Measurements from ENCODE around the gene IQSEC1.

DNA sequence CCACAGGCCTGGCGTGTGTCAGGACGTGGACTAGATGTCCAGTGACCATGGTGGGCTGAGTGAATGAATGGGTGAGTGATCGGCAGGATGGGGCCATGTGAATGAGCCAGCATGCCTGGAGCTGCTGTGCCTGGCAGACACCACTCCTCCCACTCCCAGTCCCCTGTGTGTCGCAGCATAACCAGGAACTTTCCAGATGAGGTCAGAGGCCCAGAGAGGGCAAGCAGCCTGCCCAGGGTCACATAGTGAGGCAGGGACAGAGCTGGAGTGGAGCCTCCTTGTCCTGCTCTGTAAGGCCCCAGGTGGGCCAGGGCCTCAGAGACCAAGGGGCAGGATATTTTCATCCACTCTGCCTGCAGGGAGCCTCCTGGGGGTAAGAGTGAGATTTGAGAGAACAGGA, 6.4 kb downstream of the IQSEC1 start:
- TF ChIP-seq CTCF (IDR thresholded peaks at IDR 0.05 in 2 of 3, conservative IDR thresholded peaks at IDR 0.05 in 1 of 3; ENCODE audit: borderline replicate concordance in 1 of 3, insufficient read depth in 1 of 3, low read depth in 2 of 3, low read length in 2 of 3): no peak
- TF ChIP-seq JUND (IDR thresholded peaks at IDR 0.05): no peak
- no peak for TF ChIP-seq POLR2A (IDR thresholded peaks at IDR 0.05; ENCODE audit: borderline replicate concordance, extremely low read depth, insufficient read depth, insufficient read length)
- no peak for TF ChIP-seq RAD21 (IDR thresholded peaks at IDR 0.05; ENCODE audit: low read depth)
- TF ChIP-seq EGR1 (IDR thresholded peaks at IDR 0.05; ENCODE audit: low read depth): no peak
- no peak for TF ChIP-seq POLR2AphosphoS5 (IDR thresholded peaks at IDR 0.05; ENCODE audit: low read depth, low read length)
- no peak for TF ChIP-seq CEBPB (IDR thresholded peaks at IDR 0.05; ENCODE audit: low read depth)
- TF ChIP-seq EZH2 (IDR thresholded peaks at IDR 0.05): no peak
- TF ChIP-seq EZH2phosphoT487 (IDR thresholded peaks at IDR 0.05; ENCODE audit: borderline replicate concordance): no peak
- TF ChIP-seq SRF (IDR thresholded peaks at IDR 0.05; ENCODE audit: low read depth): no peak
